HG02610 (cell line): ENCODE data around the gene KIF5A.

Experiments
- ATAC-seq: cut with Tn5 transposase; IDR thresholded peaks from one replicate; pipeline ENCODE4 v1.9.1; 2021; ENCODE audit warnings: mild to moderate bottlenecking, moderate library complexity; ENCODE audit not compliant: unreplicated experiment

KIF5A gene

DNA sequence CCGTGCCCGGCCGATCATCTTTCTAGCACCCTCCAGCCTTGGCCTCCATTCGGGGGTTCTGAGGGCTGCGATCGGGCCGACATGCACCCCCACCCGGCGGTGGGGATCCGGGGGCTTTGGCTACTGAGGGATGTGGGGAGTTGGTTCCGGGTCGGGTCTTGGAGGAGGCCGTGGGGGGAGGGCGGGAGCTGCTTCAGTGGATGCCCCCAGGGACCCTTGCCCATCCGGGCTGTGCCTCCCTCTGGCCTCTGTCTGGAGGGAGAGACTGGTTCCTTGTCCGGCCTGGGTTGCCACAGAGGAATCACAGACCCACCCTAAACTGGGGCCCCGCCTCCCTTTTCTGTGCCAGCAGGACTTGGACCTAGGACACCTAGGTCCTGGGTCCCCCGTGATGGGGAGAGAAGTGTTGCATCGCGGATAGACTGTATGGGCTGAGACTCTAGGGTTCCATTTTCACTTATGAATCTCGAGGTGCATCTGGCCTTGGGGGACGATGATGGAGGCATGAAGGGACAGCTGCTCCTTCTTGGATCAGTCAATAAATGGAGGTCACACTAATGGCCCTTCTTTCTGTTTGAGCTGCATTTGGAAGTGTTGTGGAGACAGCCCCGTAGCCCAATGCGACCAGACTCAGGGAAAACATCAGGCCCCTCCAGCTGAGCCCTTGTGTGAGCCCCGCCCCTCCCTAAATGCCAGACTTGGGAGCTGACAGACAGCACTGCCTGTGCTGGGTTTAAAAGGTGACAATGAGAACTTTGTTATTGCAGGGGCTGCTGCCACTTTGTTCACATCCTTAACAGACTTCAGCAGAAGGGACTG, 55.4 kb downstream of the KIF5A start:
- ATAC-seq = peak; percentile 13

DNA sequence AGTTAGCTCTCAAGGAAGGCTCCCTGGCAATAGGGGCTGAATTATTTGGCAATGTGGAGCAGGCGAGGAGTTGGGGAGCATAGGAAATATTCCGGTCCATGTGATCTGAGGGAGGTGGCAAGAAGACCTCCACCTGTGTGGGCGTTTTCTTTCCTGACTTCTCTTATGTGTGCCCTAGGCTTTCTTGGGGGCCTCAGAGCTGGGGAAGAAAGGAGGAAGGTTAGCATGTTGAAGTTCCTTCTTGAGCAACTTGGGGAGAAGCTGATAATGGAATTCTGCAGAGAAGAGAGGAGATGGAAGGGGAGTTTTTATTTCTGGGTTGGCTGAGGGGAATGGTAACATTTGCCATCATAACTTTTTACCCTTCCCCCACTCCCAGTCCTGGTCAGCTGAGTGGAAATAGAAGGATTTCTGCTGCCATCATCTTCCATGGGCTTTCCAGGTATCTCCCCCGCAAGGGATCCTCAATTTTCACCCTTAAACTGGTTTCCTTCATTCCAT, 56.0 kb downstream of the KIF5A start:
- no peak for ATAC-seq

DNA sequence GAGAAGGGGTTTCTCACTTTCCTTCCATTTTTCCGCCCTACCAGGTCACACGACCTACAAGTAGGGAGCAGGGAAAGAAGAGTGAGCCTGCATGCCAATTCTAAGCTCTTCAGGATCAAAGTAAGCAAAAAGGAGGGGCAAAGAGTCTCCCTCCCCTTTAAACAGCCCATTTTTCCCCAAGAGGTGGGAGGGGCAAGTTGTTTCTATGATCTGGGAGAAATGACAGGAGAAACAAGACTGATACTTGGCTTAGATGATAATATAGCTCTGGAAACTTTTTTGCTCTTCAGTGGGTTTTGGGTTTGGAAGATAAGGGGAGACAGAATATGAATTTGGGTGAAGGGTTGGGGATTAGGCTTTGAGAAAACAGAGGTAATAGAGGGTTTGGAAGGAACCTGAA, 56.6 kb downstream of the KIF5A start:
- no peak for ATAC-seq

DNA sequence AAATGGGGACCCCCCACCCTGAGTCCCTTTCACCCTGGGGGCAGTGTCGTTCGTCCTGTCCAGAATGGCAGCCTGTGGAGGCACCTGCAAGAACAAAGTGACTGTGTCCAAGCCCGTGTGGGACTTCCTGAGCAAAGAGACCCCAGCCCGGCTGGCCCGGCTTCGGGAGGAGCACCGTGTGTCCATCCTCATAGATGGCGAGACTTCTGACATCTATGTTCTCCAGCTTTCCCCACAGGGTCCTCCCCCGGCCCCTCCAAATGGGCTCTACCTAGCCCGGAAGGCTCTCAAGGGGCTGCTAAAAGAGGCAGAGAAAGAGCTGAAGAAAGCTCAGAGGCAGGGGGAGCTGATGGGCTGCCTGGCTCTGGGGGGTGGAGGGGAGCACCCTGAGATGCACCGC, 57.0 kb downstream of the KIF5A start:
- no peak for ATAC-seq

DNA sequence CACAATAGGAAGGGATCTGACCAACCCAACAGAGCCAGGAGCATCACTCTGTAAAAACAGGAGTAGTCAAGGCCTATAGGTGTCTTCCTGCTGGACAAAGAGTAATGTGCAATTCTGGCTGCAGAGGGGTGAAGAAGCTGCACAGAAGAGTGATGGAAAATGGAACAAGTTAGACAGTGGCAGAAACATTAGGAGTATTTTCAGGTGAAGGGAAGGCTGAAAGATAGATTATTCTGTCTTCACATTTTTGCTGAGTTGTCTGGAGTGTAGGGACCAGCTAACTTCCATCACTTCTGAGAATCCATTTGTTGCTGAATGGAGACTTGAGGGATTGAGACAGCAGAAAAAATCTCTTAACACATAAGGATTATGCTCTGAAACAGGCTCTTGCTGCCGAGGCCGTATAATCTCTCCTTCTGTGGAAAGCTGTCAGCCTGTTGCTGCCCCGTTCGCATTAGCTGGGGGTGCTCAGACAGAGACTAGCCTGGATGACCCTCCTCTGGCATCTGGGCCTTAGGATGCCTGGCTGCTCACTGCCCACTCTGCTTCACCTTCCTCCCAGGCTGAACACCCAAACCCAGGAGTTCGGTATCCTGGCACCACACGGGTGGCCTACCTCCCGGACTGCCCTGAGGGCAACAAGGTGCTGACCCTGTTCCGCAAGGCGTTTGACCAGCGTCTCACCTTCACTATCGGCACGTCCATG, 58.3 kb downstream of the KIF5A start:
- ATAC-seq = no peak

DNA sequence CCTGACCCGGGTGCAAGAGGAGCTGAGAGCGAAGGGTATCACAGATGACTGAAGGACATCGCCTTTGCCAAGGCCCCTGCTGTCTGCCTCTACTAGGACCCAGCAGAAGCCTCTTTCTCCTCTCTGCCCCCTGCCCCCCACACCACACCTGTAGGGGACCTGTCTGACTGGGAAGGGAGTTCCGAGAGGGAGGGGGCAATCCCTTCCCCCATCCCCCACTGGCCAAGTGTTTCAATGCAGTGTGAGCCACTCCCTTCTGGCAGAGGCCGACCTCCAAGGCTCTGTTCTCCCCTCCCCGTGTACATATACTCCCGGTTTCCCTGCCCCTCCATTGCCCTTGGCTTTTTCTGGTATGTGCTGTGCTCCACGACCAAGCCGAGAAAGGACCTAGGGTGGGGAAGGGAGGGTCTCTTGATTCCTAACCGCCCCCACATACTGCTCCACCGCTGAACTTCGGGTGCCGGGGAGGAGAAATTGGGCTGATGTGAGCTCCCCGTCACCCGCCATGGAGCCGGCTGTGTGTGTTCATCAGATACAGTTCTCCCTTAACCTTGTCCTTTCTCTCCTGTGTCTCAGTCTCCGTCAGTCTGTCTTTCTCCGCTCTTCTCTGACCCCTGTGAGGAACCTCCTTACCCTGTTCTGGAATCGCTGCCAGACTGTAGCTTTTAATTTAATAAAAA, 59.4 kb downstream of the KIF5A start:
- no peak for ATAC-seq

DNA sequence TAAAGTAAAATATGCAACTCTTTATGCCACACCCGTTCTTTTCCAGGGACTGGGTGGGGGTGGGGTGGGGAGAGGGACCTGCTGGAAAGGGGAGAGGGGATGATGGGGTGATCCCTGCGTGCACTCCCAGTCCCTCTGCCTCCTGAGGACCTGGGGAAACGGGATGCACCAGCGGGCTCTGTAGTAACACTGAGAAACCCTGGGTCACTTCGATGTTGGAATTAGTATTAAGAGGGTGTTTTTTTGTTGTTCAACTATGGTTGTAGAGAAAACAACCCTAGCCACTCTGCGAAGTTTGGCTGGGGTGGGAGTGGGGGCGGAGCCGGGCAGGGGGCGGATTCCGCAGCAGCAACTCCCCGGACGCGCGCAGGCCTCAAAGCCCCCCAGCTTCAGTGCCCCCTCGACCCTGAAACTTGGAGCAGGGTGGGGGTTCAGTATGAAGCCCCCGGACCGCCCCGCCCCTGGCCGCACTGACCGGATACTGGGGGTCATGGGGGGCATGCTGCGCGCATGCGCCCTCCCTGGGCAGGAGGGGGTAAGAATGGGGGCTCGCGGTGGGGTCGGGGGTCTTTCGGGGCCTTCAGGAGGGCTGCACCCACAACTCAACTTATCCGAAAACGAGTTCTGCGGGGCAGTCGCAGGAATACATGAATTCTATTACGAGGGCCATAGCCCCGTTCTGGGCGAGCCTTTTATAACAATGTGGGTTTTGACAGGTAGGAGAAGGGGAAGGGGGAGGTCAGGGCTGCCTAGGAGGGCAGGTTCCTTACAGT, 60.1 kb downstream of the KIF5A start:
- ATAC-seq = no peak

DNA sequence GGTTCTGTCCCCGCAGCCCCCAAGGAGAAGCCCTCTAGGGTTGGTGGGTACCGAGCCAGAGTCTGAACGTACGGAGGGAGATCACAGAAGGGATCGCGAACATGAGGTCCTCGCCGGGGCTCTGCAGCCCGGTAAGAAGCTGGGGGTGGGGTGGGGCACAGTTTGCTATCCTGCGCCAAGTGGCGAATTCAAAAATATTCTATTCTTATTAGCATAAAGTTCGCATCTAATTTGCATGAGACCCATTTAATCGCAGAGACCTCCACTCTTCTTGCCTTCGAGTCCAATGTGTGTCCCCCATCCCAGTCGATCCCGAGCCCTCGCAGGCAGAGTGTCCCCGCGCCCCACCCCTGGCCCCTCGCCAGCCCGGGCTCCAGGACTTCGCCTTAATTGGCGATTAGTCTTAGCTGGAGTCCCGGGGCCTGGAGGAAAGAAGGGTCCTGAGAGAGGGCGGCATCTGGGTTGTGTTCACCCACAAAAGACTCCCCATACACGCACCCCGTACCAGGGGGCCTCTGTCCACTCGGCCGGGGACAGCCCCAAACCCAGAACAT, 60.8 kb downstream of the KIF5A start:
- ATAC-seq = no peak

DNA sequence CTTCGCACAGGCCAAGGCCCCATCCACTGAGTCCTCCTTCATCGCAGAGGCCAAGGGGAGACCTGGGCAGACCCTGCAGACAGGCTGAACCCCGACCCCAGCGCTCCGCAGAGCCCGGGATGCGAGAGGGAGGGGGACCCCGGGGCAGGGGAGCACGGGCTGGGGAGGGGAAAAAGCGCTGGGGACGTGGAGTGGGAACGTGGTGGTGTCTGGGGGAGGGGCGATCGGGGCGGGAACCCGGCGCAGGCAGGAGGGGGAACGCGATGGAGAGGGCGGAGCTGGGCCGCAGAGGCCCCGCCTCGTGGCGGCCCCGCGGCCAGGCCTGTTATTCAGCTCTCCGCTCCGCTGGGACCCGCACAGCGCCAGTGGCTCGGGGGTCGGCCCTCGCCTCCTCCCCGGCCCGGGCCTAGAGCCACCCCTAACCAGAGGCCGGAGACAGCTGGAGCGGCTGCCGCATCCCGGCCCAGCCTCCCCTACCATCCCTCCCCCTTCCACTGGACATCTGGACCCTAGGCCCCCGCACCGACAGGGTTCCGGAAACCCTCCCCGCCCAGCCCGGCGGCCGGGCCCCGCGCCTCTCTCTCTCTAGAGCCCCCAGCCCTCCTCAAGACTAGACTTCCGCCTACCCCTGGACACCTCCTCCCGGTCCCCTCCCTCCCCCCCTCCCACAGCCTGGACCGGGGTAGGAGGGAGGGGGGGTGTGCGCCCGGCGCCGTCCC, 61.4 kb downstream of the KIF5A start, which contains the start of gene ARHGEF25:
ARHGEF25 (plus strand) TSS at position 328 of the 719 bp plus-strand sequence. CDS start 460 bp downstream, outside the sequence.
- peak; percentile 56 for ATAC-seq

DNA sequence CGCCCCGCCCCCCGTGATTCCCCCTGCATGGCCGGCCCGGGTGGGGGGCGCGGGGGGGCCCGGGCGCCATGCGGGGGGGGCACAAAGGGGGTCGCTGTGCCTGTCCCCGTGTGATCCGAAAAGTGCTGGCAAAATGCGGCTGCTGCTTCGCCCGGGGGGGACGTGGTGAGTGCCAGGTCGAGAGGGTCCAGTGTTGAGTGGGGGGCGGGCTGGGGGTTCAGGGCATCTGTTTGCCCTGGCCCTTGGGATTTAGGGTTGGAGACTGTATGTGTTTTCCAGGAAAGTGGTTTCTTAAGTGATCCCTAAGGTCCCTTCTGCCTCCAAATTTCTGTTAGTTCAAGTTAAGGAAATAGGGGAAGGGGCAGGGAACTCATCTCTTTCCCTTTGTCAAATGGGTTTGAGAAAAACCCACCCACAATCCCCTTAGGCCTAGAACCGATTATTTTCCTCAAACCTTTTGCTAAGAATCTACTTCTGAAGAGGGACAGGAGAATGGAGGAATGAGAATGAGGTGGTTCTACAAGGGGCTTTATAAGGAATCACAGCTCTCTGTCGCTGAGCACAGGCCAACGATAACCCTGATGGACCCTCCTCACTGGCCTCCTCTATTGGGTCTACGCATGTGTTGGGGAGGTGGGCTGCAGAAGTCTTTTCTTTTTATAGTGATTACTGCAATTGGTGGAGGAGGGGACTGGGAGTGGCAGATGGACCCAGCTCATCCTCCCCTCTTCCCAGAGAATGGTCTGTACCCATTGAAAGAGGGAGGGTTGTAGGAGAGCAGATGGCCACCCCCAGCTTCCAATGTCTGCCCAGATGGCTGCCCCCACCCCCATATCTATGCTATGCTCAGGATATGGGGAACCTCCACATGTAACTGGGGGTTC, 62.2 kb downstream of the KIF5A start:
- no peak for ATAC-seq

DNA sequence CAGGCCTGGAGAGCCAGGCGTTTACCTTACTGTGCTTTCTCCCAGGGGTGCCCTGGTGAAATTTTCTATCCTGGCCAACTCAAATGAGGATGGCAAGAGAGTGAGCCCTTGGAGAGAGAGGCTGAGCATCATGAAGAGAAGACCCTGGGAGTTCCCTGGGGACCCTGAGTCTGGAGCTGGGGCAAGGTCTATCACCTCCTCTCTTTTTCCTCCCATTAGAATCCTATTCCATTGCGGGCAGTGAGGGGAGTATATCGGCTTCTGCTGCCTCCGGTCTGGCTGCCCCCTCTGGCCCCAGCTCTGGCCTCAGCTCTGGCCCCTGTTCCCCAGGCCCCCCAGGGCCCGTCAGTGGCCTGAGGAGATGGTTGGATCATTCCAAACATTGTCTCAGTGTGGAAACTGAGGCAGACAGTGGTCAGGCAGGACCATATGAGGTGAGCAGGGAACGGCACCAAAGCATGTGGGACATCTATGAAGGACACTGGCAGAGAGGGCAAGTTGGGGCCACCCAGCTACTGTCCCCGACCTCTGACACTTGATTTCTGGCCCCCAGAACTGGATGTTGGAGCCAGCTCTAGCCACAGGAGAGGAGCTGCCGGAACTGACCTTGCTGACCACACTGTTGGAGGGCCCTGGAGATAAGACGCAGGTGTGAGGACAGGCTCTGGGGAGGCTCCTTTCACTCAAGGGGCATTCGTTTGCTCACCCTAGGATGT, 63.0 kb downstream of the KIF5A start:
- ATAC-seq = no peak

DNA sequence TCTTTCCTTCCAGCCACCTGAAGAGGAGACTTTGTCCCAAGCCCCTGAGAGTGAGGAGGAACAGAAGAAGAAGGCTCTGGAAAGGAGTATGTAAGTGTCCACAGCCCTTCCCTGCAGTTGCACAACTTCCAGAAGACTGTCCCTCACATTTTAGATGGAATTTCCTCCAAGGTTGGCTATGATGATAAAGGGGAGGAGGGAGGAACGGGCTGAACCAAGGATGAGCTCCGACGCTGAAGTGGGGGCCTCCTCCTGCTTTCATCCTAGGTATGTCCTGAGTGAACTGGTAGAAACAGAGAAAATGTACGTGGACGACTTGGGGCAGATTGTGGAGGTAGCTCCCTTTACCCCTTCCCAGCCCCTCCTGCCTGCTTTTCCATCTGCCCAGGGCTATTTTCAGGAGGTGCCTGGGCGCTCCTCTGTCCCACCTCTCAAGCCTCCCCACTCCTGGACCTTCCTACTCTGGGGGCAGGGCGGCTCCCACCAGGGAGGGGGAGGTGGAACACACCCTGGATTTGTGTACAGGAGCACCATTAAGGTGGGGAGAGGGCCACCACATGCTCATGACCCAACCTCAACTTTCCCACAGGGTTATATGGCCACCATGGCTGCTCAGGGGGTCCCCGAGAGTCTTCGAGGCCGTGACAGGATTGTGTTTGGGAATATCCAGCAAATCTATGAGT, 63.7 kb downstream of the KIF5A start:
- ATAC-seq = no peak

DNA sequence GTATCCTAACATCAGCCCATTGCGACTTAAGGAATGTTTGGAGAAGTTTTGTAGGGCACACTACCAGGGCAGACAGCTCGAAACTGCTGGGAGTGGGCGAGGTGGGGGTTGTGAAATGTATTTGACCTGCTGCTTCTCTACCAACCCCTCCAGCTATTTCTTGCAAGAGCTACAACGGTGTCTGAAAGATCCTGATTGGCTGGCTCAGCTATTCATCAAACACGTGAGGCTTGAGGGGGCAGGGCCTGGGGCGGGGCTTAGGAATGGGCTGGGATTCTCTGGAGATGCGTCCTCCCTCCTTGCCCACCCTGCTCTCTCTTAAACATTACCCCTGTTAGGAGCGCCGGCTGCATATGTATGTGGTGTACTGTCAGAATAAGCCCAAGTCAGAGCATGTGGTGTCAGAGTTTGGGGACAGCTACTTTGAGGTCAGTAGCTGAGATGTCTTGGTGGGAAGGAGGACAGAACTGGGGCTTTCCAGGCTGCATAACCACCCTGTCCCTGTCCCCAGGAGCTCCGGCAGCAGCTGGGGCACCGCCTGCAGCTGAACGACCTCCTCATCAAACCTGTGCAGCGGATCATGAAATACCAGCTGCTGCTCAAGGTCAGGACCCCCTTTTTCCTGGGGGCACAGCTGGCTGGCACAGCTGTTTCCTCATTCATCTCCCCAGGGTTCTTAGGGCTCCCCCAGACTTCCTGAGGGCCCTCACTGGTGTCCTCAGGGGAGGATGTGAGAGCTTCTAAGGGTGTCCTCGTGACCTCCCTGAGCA, 64.5 kb downstream of the KIF5A start:
- peak; percentile 63 for ATAC-seq

DNA sequence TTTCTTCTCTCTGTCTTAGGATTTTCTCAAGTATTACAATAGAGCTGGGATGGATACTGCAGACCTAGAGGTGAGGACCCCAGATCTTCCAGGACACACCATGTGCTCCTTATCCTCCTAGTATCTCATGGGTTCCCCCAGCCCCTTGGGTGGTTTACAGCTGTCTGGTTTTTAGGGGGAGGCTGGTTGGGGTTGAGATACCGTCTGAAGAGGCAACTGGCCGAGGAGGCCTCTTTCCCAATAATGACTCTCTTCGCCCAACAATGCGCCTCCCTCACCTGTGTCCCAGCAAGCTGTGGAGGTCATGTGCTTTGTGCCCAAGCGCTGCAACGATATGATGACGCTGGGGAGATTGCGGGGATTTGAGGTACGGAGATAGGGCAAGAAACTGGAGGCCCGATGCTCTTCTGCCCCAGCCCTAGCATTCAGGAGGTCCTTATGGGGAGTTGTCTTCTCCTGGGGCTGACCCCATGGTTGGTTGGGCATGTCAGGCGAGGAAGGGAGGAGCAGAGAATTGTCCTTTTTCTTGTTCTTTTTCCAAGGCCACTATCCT, 65.2 kb downstream of the KIF5A start:
- ATAC-seq = no peak

DNA sequence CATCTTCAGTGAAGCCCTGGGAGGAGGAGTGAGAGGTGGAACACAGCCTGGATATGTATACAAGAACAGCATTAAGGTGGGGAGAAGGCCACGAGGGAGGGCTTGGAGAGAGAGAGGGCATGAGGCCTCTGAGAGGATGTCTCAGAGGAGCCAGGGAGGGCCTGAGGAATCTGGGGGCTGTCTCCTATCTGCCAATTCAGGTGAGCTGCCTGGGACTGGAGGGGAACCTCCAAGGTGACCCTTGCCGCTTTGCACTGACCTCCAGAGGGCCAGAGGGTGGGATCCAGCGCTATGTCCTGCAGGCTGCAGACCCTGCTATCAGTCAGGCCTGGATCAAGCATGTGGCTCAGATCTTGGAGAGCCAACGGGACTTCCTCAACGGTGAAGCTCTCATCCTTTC, 65.8 kb downstream of the KIF5A start:
- no peak for ATAC-seq

DNA sequence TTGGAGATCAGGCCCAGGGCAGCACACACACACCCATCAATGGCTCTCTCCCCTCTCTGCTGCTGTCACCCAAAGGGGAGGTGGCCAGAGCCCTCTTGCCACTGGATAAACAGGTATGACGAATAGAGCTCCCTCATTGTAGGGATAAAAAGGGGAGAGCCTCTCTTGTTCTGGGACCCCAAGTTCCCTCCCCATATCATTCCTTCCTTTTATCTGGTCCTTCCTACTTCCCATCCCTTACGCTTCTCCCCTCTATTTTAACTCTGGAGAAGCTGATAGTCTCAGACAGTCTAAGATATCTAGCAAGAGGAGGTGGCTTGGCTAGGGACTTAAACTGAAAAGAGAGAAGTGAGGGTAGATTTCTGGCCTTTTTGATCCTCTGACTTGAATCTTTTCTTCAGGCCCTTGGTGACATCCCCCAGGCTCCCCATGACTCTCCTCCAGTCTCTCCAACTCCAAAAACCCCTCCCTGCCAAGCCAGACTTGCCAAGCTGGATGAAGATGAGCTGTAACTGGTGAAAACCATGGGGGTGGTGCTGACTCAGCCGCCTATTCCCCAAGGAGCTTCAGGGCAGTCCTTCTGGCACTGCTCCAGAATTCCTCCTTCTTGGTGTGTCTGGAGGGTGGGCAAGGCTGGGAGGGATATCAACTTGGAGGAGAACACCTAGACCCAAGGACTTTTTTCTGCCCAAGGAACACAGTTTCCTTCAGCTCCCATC, 66.7 kb downstream of the KIF5A start:
- no peak for ATAC-seq
